Measurements from ENCODE around the gene RERE.

- TF ChIP-seq CREB1 (IDR thresholded peaks at IDR 0.05; ENCODE audit: low read depth) (no peak), MAX (IDR thresholded peaks at IDR 0.05) (no peak), CEBPB (IDR thresholded peaks at IDR 0.05) (no peak), NFIC (IDR thresholded peaks at IDR 0.05) (no peak), TAF1 (IDR thresholded peaks at IDR 0.05; ENCODE audit: low read depth) (no peak), EP300 (IDR thresholded peaks at IDR 0.05; ENCODE audit: borderline replicate concordance) (no peak), REST (IDR thresholded peaks at IDR 0.05; ENCODE audit: low read depth) (no peak), YY1 (IDR thresholded peaks at IDR 0.05; ENCODE audit: low read depth) (no peak), FOXM1 (IDR thresholded peaks at IDR 0.05; ENCODE audit: borderline replicate concordance, low read depth) (no peak), USF1 (IDR thresholded peaks at IDR 0.05) (no peak), ZBTB7A (IDR thresholded peaks at IDR 0.05; ENCODE audit: low read depth) (no peak), RAD21 (IDR thresholded peaks at IDR 0.05; ENCODE audit: low read depth) (no peak), TCF12 (IDR thresholded peaks at IDR 0.05; ENCODE audit: low read depth) (no peak)
Observed at GRCh38 chr1:8651962-8652361, 165.5 kb downstream of the RERE start.

All from Ishikawa (cell line).